SK-N-MC (cell line): ENCODE data around the gene EFNB2.

ENCODE experiments used
- EZH2 ChIP-seq: fragments of 200-600 bp; sonication (generic); IDR thresholded peaks from one replicate; pipeline ENCODE4 v1.6.1; 2017; ENCODE audit warnings: antibody characterized with exemption
- POLR2AphosphoS5 ChIP-seq: IDR thresholded peaks from 2 replicates; pipeline ENCODE4 v1.6.1; 2012; ENCODE audit warnings: mild to moderate bottlenecking, low read depth, low read length, borderline replicate concordance

DNA sequence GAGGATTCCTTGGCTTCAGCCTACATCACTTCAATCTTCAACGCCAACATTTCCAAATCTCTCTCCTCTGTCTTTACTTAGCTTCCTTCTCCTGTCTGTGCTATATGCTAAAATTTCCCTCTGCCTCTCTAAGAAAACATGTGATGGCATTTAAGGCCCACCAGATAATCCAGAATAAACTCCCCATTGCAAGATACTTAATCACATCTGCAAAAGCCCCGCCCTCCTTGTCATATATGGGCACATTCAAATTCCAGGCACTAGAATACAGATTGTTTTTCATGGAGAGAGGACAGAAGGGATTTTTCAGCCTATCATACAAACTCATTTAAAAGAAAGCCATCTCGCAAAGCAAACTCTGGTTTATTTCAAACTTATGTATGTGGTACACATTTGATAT lies 16.3 kb upstream of the EFNB2 start:
- TF ChIP-seq EZH2: no peak
- TF ChIP-seq POLR2AphosphoS5: no peak
